HG02938 (cell line): ENCODE results near the gene AP4E1.
"Not testable (repeated sequence)": the region's sequence is repeated elsewhere in the genome, so short reads cannot be mapped to it uniquely, and the experiment has no call there.

ENCODE experiments used
- ATAC-seq: cut with Tn5 transposase; IDR thresholded peaks from one replicate; pipeline ENCODE4 v1.9.1; 2021; ENCODE audit warnings: mild to moderate bottlenecking, moderate library complexity; ENCODE audit not compliant: unreplicated experiment

The AP4E1 gene

GRCh38 chr15:50888054-50888453 is 20.4 kb upstream of the AP4E1 start:
- no peak for ATAC-seq

- no peak for ATAC-seq
Measured at GRCh38 chr15:50889589-50889988, 18.9 kb upstream of the AP4E1 start.

GRCh38 chr15:50890751-50891150 is 17.7 kb upstream of the AP4E1 start:
- no peak for ATAC-seq

GRCh38 chr15:50891159-50891558 is 17.3 kb upstream of the AP4E1 start:
- ATAC-seq: no peak

- no peak for ATAC-seq
Measured at GRCh38 chr15:50893976-50894375, 14.5 kb upstream of the AP4E1 start.

- not testable (repeated sequence) for ATAC-seq
Measured at GRCh38 chr15:50901390-50901789, 7.1 kb upstream of the AP4E1 start.

- no peak for ATAC-seq
Measured at GRCh38 chr15:50904211-50904610, 4.3 kb upstream of the AP4E1 start.

GRCh38 chr15:50905055-50905454 is 3.4 kb upstream of the AP4E1 start:
- ATAC-seq: no peak

- peak; percentile 65 for ATAC-seq
Measured at GRCh38 chr15:50906954-50907600, 1.4 kb upstream of the AP4E1 start.

GRCh38 chr15:50907601-50908208 is 778 bp upstream of the AP4E1 start:
- ATAC-seq: no peak

GRCh38 chr15:50909010-50909317 is 481 bp downstream of the AP4E1 start:
- ATAC-seq: peak; percentile 2

- not testable (repeated sequence) for ATAC-seq
Measured at GRCh38 chr15:50910426-50910795, 1.9 kb downstream of the AP4E1 start.

GRCh38 chr15:50911001-50911400 is 2.5 kb downstream of the AP4E1 start:
- no peak for ATAC-seq

GRCh38 chr15:50911621-50912020 is 3.1 kb downstream of the AP4E1 start:
- no peak for ATAC-seq

GRCh38 chr15:50916400-50916799 is 7.9 kb downstream of the AP4E1 start:
- ATAC-seq: no peak

GRCh38 chr15:50919359-50919758 is 10.9 kb downstream of the AP4E1 start:
- not testable (repeated sequence) for ATAC-seq

- no peak for ATAC-seq
Measured at GRCh38 chr15:50925281-50925680, 16.8 kb downstream of the AP4E1 start.

- ATAC-seq: no peak
Measured at GRCh38 chr15:50929062-50929461, 20.6 kb downstream of the AP4E1 start.

- no peak for ATAC-seq
Measured at GRCh38 chr15:50930792-50931191, 22.3 kb downstream of the AP4E1 start.

GRCh38 chr15:50933341-50933740 is 24.9 kb downstream of the AP4E1 start:
- no peak for ATAC-seq

- ATAC-seq: no peak
Measured at GRCh38 chr15:50938525-50938924, 30.0 kb downstream of the AP4E1 start.

- ATAC-seq: no peak
Measured at GRCh38 chr15:50939911-50940310, 31.4 kb downstream of the AP4E1 start.

- no peak for ATAC-seq
Measured at GRCh38 chr15:50940506-50940905, 32.0 kb downstream of the AP4E1 start.
